ENCODE measurements around the gene NTRK3. TPM values are rescaled to one million over a fixed set of nuclear protein-coding genes. Genes with fewer than 3 reads are reported as not detected.
"Not testable (repeated sequence)": the region's sequence is repeated elsewhere in the genome, so short reads cannot be mapped to it uniquely, and the experiment has no call there.

The NTRK3 gene
- total RNA-seq, 4 donors from 2014 or later: 0.35 to 5.8 (median 3.0) TPM

DNA sequence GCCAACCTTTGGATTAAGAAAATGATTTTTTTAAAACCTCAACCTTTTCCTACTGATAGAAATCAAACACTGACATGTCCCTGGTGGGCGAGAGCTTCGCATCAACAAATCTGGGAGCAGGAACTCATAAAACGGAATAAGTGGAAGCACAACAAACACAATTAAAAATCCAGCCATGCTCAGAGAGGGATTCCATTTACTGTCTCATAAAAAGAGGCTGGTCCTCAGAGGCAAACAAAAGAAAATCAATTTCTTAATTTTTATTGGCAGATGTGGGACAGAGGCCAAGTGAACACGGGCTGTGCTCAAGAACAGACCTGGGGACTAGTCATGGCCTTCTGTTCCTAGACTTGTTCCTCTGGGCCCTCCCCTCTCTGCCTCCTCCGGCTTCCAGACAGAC is 214.5 kb downstream of the NTRK3 start:
- Histone ChIP-seq H3K9me3 (no peaks in the 10 kb centered on the region), H3K4me1 (no peaks in the 10 kb centered on the region), H3K36me3 (no peaks in the 10 kb centered on the region), H3K4me3 (no peak overlapping the region), H3K27me3 (no peaks in the 10 kb centered on the region), H3K27ac (no peak overlapping the region)
- no peak for DNase-seq
- TF ChIP-seq, protein P1, sequence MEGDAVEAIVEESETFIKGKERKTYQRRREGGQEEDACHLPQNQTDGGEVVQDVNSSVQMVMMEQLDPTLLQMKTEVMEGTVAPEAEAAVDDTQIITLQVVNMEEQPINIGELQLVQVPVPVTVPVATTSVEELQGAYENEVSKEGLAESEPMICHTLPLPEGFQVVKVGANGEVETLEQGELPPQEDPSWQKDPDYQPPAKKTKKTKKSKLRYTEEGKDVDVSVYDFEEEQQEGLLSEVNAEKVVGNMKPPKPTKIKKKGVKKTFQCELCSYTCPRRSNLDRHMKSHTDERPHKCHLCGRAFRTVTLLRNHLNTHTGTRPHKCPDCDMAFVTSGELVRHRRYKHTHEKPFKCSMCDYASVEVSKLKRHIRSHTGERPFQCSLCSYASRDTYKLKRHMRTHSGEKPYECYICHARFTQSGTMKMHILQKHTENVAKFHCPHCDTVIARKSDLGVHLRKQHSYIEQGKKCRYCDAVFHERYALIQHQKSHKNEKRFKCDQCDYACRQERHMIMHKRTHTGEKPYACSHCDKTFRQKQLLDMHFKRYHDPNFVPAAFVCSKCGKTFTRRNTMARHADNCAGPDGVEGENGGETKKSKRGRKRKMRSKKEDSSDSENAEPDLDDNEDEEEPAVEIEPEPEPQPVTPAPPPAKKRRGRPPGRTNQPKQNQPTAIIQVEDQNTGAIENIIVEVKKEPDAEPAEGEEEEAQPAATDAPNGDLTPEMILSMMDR (IDR thresholded peaks at IDR 0.05): no peak
- no peak for TF ChIP-seq POLR2A (IDR thresholded peaks at IDR 0.05)

DNA sequence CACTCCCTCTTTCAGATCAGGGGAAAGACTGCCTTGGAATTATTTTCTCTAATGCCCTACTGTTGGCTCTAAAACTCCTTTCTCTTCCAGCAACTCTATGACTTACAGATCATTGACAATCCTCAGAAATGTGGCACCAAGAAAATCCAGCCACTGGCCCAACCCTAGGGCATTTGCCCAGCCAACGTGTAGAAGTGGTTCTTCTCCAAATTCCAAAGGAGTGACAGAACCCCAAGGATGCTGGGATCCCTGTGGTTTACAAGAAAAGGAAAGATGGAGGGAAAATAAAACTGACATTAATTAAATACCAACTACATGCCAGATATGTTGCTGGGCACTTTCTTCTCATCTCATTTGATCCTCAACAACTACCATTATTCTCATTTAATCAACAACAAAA is 216.0 kb downstream of the NTRK3 start:
- no peak for TF ChIP-seq POLR2A (IDR thresholded peaks at IDR 0.05)
- TF ChIP-seq, protein P1 (IDR thresholded peaks at IDR 0.05): no peak
- H3K27me3 ChIP-seq: no peaks in the 10 kb centered on the region
- no peaks in the 10 kb centered on the region for H3K36me3 ChIP-seq
- no peak overlapping the region for H3K27ac ChIP-seq
- no peaks in the 10 kb centered on the region for H3K9me3 ChIP-seq
- DNase-seq: no peak
- no peaks in the 10 kb centered on the region for H3K4me1 ChIP-seq
- H3K4me3 ChIP-seq: no peak overlapping the region

DNA sequence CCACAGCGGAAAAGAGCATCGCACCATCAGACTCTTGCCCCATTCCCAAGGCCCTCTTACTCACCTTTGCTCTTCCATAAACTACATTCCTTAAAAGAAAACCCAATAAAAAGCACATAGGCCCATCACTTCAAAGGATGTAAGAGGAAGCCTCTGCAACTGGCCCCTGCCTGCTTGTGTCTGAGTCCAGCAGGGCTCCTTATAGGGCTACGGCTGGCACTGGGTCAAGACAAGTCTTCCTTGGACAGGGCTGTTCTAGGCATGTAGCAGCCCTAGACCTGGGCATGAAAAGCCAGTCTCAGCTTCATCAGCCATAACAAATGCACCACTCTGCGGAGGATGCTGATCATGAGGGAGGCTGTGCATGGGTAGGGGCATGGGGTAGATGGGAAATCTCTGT is 218.3 kb downstream of the NTRK3 start:
- Histone ChIP-seq H3K27me3 (no peaks in the 10 kb centered on the region), H3K36me3 (no peaks in the 10 kb centered on the region), H3K9me3 (no peaks in the 10 kb centered on the region), H3K4me3 (no peak overlapping the region), H3K27ac (no peak overlapping the region), H3K4me1 (no peaks in the 10 kb centered on the region)
- TF ChIP-seq, protein P1 (IDR thresholded peaks at IDR 0.05): no peak
- no peak for TF ChIP-seq POLR2A (IDR thresholded peaks at IDR 0.05)
- DNase-seq: no peak

DNA sequence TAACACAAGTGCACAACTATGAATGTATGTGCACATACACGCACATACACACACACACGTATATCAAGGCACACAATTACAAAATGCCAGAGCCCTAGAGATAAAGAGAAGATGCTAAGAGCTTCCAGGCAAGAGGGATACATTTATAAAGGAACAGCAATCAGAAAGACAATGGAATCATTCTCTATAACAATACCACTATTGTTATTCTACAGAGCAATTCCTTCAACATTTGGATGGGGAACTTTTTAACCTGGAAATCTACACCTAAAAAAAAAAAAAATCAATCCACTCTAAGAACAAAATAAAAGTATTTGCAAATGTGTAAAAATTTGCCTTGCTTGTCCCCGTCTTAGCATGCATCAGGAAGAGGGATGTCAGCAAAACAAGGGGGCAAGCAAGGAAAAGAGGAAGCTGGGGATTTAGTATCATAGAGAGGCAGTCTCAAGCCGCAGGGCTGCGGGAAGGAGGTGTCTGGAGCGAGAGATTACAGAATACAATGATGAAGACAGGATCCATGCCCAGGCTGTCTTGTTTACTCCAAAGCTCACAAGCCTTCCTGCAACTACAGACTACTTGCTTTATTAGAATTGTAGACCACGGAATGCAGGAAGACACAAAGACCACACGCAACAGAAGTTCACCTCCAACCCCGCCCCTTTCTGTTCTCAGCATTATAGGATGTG is 220.2 kb downstream of the NTRK3 start:
- Histone ChIP-seq H3K36me3 (no peaks in the 10 kb centered on the region), H3K4me1 (no peaks in the 10 kb centered on the region), H3K4me3 (no peak overlapping the region), H3K27me3 (no peaks in the 10 kb centered on the region), H3K9me3 (no peaks in the 10 kb centered on the region), H3K27ac (no peak overlapping the region)
- TF ChIP-seq, protein P1 (IDR thresholded peaks at IDR 0.05): no peak
- TF ChIP-seq POLR2A (IDR thresholded peaks at IDR 0.05): no peak
- DNase-seq: no peak

DNA sequence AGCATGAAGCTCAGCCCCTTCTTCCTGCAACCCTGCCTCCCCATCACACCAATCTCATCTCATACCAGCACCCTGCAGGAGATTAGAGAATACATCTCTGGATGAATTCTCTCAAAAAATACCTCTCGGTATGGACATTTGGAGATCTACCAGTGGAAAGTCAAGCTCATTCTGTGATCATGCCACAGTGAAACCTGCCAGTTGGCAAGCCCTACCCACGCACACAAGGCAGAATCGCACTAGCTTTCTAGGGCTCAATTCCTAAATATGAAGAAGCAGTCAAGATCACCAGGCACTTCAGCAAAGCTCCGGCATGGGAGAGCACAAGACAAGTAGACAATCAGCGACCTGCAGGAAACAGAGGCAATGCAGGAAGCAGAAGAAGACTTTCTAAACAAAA is 221.2 kb downstream of the NTRK3 start:
- no peak overlapping the region for H3K4me3 ChIP-seq
- TF ChIP-seq, protein P1 (IDR thresholded peaks at IDR 0.05): no peak
- no peak for TF ChIP-seq POLR2A (IDR thresholded peaks at IDR 0.05)
- no peaks in the 10 kb centered on the region for H3K27me3 ChIP-seq
- no peaks in the 10 kb centered on the region for H3K36me3 ChIP-seq
- DNase-seq: no peak
- H3K9me3 ChIP-seq: no peaks in the 10 kb centered on the region
- H3K4me1 ChIP-seq: no peaks in the 10 kb centered on the region
- H3K27ac ChIP-seq: no peak overlapping the region

DNA sequence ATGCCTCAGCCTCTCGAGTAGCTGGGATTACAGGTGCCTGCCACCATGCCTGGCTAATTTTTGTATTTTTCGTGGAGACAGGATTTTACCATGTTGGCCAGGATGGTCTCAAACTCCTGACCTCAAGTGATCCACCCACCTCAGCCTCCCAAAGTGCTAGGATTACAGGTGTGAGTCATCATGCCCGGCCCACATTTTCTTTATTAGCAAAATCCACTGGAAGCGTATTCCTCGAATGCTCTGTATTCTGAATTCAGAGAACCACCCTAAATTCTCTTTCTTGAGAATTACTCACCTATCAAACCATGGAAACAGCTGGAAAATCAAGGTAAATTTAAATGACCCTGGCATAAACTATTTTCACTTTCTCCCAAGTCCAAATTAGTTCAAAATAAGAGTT is 223.1 kb downstream of the NTRK3 start:
- not testable (repeated sequence) for H3K4me1 ChIP-seq, DNase-seq, H3K9me3 ChIP-seq

More for the DNA sequence above, 223.1 kb downstream of the NTRK3 start:
- not testable (repeated sequence) for H3K4me3 ChIP-seq, H3K27me3 ChIP-seq, H3K27ac ChIP-seq, H3K36me3 ChIP-seq
